ENCODE results near the gene RSAD1.

RSAD1 gene

DNA sequence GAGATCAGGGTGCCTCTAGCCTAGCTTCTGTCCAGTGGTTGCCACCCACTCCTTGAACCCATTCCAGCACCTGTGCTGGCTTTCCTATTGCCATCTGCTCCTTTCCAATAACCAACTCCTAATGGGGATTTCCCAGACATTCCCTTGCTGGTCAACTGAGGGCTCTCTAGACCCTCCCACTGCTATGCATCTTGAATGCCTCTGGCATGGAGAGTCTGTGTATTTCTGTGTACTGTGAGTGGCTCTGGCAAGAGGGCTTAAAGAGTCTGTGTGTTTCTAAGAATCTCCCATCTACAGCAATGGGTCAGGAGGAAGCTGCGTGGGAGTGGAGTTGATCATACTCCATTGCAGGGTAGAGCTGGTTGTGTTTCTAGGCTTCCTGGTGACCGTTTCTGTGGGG, 42.9 kb downstream of the RSAD1 start:
- no peak overlapping the region for H3K9ac ChIP-seq (ENCODE audit: insufficient read length)
- no peak overlapping the region for H3K27ac ChIP-seq
- no peak for TF ChIP-seq POLR2AphosphoS5 (IDR thresholded peaks at IDR 0.05; ENCODE audit: borderline replicate concordance, low read depth, low read length)
- TF ChIP-seq EZH2 (IDR thresholded peaks at IDR 0.05), result no peak
- no peak for TF ChIP-seq FOXP2 (optimal IDR thresholded peaks at IDR 0.05; ENCODE audit: control extremely low read depth, extremely low read length, insufficient read depth)
- H3K36me3 ChIP-seq (ENCODE audit: insufficient read depth, low read length), result no peaks in the 10 kb centered on the region
- H3K9me3 ChIP-seq (ENCODE audit: low read depth, low read length), result no peaks in the 10 kb centered on the region
- no peak for DNase-seq (ENCODE audit: low read depth, low spot score)
- H3K4me3 ChIP-seq, result no peak overlapping the region

DNA sequence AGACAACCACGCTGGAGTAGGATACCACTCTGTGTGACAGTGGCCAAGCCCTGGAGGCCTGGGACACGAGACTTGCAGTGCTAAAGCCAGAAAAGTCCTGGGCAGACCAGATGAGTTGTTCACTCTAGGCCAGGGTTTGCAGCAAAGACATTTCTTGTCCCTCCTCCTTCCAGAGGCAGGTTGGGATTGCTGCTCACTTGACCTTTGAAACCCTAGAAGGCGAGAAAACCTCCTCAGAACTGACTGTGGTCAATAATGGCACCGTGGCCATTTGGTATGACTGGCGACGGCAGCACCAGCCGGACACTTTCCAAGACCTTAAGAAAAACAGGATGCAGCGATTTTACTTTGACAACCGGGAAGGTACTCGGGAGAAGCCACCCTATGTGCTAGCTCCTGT, 44.1 kb downstream of the RSAD1 start:
- Histone ChIP-seq H3K36me3 (ENCODE audit: insufficient read depth, low read length) (no peaks in the 10 kb centered on the region), H3K9me3 (ENCODE audit: low read depth, low read length) (no peaks in the 10 kb centered on the region), H3K4me3 (no peak overlapping the region), H3K27ac (no peak overlapping the region), H3K9ac (ENCODE audit: insufficient read length) (no peak overlapping the region)
- TF ChIP-seq POLR2AphosphoS5 (IDR thresholded peaks at IDR 0.05; ENCODE audit: borderline replicate concordance, low read depth, low read length), result no peak
- TF ChIP-seq EZH2 (IDR thresholded peaks at IDR 0.05), result no peak
- no peak for DNase-seq (ENCODE audit: low read depth, low spot score)

DNA sequence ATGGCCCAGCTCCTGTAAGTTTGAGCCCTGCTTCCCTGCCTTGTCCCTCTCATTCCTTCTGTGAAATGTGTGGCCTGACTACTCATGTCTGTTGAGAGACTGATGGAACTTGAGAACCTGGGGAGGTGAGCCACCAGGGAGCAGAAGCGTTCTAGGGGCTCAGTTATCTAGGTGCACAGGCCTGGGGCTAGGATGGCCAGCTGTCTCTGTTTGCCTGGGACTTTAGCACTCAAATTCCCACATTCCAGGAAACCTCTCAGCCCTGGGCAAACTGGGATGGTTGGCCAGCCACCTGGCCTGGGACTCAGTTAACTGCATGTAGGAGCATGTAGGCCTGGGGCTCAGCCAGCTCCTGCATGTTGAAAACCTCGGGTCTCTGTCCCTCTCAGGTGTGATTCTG, 44.5 kb downstream of the RSAD1 start:
- H3K36me3 ChIP-seq (ENCODE audit: insufficient read depth, low read length), result no peaks in the 10 kb centered on the region
- TF ChIP-seq POLR2AphosphoS5 (IDR thresholded peaks at IDR 0.05; ENCODE audit: borderline replicate concordance, low read depth, low read length) (no peak), FOXP2 (optimal IDR thresholded peaks at IDR 0.05; ENCODE audit: control extremely low read depth, extremely low read length, insufficient read depth) (no peak), EZH2 (IDR thresholded peaks at IDR 0.05) (no peak)
- H3K9me3 ChIP-seq (ENCODE audit: low read depth, low read length), result no peaks in the 10 kb centered on the region
- no peak overlapping the region for H3K9ac ChIP-seq (ENCODE audit: insufficient read length)
- no peak overlapping the region for H3K4me3 ChIP-seq
- no peak overlapping the region for H3K27ac ChIP-seq
- no peak for DNase-seq (ENCODE audit: low read depth, low spot score)

DNA sequence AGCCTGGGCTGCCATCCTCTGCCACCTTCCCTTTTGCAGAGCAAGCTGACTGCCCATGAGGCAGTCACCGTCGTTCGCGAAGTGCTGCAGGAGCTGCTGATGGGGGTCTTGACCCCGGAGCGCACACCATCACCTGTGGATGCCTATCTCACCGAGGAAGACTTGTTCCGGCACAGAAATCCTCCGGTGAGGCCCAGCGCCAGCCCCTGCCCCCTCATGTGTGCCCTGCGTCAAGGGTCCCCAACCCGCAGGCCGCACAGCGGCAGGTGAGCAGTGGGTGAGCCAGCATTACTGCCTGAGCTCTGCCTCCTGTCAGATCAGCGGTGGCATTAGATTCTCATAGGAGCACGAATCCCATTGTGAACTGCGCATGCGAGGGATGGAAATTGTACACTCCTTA, 46.2 kb downstream of the RSAD1 start:
- TF ChIP-seq FOXP2 (optimal IDR thresholded peaks at IDR 0.05; ENCODE audit: control extremely low read depth, extremely low read length, insufficient read depth), result no peak
- no peak for TF ChIP-seq POLR2AphosphoS5 (IDR thresholded peaks at IDR 0.05; ENCODE audit: borderline replicate concordance, low read depth, low read length)
- no peak for TF ChIP-seq EZH2 (IDR thresholded peaks at IDR 0.05)
- Histone ChIP-seq H3K36me3 (ENCODE audit: insufficient read depth, low read length) (no peaks in the 10 kb centered on the region), H3K9ac (ENCODE audit: insufficient read length) (no peak overlapping the region), H3K9me3 (ENCODE audit: low read depth, low read length) (no peaks in the 10 kb centered on the region), H3K27ac (no peak overlapping the region), H3K4me3 (no peak overlapping the region)
- no peak for DNase-seq (ENCODE audit: low read depth, low spot score)

DNA sequence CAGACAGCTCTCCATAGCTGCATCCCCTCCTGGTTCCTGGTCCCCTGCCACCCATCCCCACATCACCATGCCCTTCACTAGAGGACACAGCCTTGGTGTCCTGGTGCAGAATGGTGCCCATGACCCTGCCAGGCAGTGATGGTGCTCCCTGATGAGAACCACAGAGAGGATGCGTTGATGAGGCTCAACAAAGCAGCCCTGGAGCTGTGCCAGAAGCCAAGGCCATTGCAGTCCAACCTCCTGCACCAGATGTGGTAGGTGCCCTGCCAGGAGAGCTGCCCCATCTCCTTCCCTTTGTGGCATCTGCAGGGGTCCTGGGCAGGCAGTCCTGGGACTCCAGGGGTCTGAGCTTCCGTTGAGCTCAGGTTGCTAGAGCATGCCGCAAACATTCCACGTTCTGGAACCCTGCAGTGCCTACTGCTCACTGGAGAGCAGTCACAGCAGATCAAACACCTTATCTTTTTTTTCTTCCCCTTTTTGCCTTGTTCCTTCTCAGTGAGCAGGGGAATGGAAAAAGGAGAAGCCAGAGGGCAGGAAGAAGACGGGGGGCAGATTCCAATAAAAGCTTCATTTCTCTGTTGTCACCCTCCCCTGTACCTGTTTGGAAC, 48.6 kb downstream of the RSAD1 start:
- no peak overlapping the region for H3K27ac ChIP-seq
- TF ChIP-seq POLR2AphosphoS5 (IDR thresholded peaks at IDR 0.05; ENCODE audit: borderline replicate concordance, low read depth, low read length) (no peak), FOXP2 (optimal IDR thresholded peaks at IDR 0.05; ENCODE audit: control extremely low read depth, extremely low read length, insufficient read depth) (no peak), EZH2 (IDR thresholded peaks at IDR 0.05) (no peak)
- no peak overlapping the region for H3K9ac ChIP-seq (ENCODE audit: insufficient read length)
- H3K36me3 ChIP-seq (ENCODE audit: insufficient read depth, low read length), result no peaks in the 10 kb centered on the region
- H3K4me3 ChIP-seq, result no peak overlapping the region
- H3K9me3 ChIP-seq (ENCODE audit: low read depth, low read length), result no peaks in the 10 kb centered on the region
- no peak for DNase-seq (ENCODE audit: low read depth, low spot score)

DNA sequence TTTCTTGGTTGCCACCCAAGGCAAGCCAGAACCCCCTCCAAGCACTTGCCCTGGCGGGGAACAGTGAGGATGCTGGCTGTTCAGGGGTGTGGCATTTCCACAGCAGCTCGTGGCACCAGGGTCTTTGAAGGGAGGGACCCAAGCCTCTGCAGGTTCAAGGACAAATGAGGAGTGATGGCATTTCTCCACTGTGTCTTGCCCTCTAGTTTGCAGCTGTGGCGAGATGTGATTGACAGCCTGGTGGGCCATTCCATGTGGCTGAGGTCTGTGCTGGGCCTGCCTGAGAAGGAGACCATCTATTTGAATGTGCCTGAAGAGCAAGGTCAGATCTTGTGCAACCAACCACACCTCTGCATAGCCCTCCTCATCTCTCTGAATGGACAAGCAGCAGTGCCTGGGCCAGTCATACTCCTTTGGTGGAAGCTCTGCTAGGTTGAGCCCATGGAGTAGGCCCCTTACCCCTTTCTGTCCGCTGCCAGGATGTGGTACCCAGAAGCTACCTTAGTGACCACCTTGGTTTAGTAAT, 49.4 kb downstream of the RSAD1 start:
- no peaks in the 10 kb centered on the region for H3K36me3 ChIP-seq (ENCODE audit: insufficient read depth, low read length)
- H3K9me3 ChIP-seq (ENCODE audit: low read depth, low read length), result no peaks in the 10 kb centered on the region
- H3K4me3 ChIP-seq, result no peak overlapping the region
- H3K27ac ChIP-seq, result no peak overlapping the region
- TF ChIP-seq POLR2AphosphoS5 (IDR thresholded peaks at IDR 0.05; ENCODE audit: borderline replicate concordance, low read depth, low read length) (no peak), FOXP2 (optimal IDR thresholded peaks at IDR 0.05; ENCODE audit: control extremely low read depth, extremely low read length, insufficient read depth) (no peak)
- H3K9ac ChIP-seq (ENCODE audit: insufficient read length), result no peak overlapping the region
- DNase-seq (ENCODE audit: low read depth, low spot score), result no peak

DNA sequence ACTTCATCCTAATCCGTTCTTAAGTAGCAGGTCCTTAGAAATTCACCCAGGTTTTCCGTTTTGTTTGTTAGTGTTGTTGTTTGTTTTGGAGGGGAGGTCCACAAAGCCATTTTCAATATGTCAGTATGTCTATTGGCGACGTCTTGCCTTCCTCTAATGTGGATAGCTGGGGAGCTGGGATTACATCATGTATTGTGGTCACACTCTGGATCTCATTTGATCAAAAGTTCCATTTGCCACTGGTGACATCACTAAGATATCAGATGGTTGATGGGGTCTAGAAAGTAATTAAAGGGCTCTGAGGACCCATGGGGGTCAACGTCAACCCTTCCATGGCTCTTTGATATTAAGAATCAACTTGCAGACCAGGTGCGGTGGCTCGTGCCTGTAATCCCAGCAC, 51.2 kb downstream of the RSAD1 start:
- no peak overlapping the region for H3K9ac ChIP-seq (ENCODE audit: insufficient read length)
- DNase-seq (ENCODE audit: low read depth, low spot score), result no peak
- H3K27ac ChIP-seq, result no peak overlapping the region
- no peaks in the 10 kb centered on the region for H3K36me3 ChIP-seq (ENCODE audit: insufficient read depth, low read length)
- TF ChIP-seq EZH2 (IDR thresholded peaks at IDR 0.05), result no peak
- no peak for TF ChIP-seq POLR2AphosphoS5 (IDR thresholded peaks at IDR 0.05; ENCODE audit: borderline replicate concordance, low read depth, low read length)
- TF ChIP-seq FOXP2 (optimal IDR thresholded peaks at IDR 0.05; ENCODE audit: control extremely low read depth, extremely low read length, insufficient read depth), result no peak
- no peak overlapping the region for H3K4me3 ChIP-seq
- no peaks in the 10 kb centered on the region for H3K9me3 ChIP-seq (ENCODE audit: low read depth, low read length)

DNA sequence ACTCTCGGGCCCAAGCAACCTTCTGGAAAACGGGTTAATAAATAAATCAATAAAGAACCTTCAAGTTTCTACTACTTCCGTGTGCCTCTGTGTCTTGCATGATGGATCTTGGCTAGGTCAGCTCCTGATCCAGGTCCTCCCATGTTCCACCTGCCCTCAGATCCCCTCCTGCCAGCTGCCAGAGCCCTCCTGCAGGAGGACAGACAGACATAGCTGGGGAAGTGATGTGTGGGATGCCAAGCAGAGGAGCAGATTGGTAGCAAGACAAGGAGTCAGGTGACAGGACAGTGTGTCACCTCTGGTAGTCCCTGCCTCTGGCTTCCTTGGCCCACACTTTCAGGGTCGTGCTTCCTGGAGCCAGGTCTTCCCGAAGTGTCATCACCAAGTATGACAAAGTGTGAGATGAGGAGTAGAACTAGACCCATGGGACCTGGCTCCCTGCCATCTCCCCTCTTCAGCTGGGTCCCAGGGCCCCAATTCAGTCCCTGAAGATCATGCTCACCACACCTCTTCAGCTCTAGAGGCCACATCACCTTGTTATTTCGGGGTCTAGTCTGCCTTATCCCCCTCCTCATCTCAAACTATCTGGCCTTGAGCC, 52.9 kb downstream of the RSAD1 start:
- H3K27ac ChIP-seq, result no peak overlapping the region
- no peak for DNase-seq (ENCODE audit: low read depth, low spot score)
- no peak overlapping the region for H3K9ac ChIP-seq (ENCODE audit: insufficient read length)
- H3K9me3 ChIP-seq (ENCODE audit: low read depth, low read length), result no peaks in the 10 kb centered on the region
- no peak for TF ChIP-seq FOXP2 (optimal IDR thresholded peaks at IDR 0.05; ENCODE audit: control extremely low read depth, extremely low read length, insufficient read depth)
- TF ChIP-seq EZH2 (IDR thresholded peaks at IDR 0.05), result no peak
- TF ChIP-seq POLR2AphosphoS5 (IDR thresholded peaks at IDR 0.05; ENCODE audit: borderline replicate concordance, low read depth, low read length), result no peak
- no peaks in the 10 kb centered on the region for H3K36me3 ChIP-seq (ENCODE audit: insufficient read depth, low read length)
- H3K4me3 ChIP-seq, result no peak overlapping the region

Data from SK-N-MC (cell line).